ENCODE data around the gene OAS1. TPM values are rescaled to one million over a fixed set of nuclear protein-coding genes. Genes with fewer than 3 reads are reported as not detected.

OAS1 gene
- total RNA-seq, 4 donors from 2014 or later: 22.8 to 111 (median 29.1) TPM

- no peak for DNase-seq (ENCODE audit: low spot score)
- ATAC-seq (ENCODE audit: low FRiP score): no peak
- TF ChIP-seq CTCF (IDR thresholded peaks at IDR 0.05): no peak
Measured at GRCh38 chr12:112927475-112927874, 20.7 kb downstream of the OAS1 start.

- ATAC-seq (ENCODE audit: low FRiP score) (no peak), DNase-seq (ENCODE audit: low spot score) (no peak)
- no peak for TF ChIP-seq CTCF (IDR thresholded peaks at IDR 0.05)
Measured at GRCh38 chr12:112927925-112928324, 21.2 kb downstream of the OAS1 start.

GRCh38 chr12:112928978-112929377 lies 22.2 kb downstream of the OAS1 start:
- ATAC-seq (ENCODE audit: low FRiP score) (no peak), DNase-seq (ENCODE audit: low spot score) (no peak)
- TF ChIP-seq CTCF (IDR thresholded peaks at IDR 0.05): no peak

GRCh38 chr12:112929715-112930114 lies 23.0 kb downstream of the OAS1 start:
- ATAC-seq (ENCODE audit: low FRiP score): no peak
- TF ChIP-seq CTCF (IDR thresholded peaks at IDR 0.05): no peak
- DNase-seq (ENCODE audit: low spot score): no peak

- no peak for ATAC-seq (ENCODE audit: low FRiP score)
Measured at GRCh38 chr12:112930350-112930749, 23.6 kb downstream of the OAS1 start.

GRCh38 chr12:112932485-112933128 lies 25.8 kb downstream of the OAS1 start:
- ATAC-seq (ENCODE audit: low FRiP score) (no peak), DNase-seq (ENCODE audit: low spot score) (no peak)
- no peak for TF ChIP-seq CTCF (IDR thresholded peaks at IDR 0.05)

More at GRCh38 chr12:112930350-112930749, 23.6 kb downstream of the OAS1 start:
- DNase-seq (ENCODE audit: low spot score): no peak
- no peak for TF ChIP-seq CTCF (IDR thresholded peaks at IDR 0.05)

GRCh38 chr12:112933129-112933505 lies 26.4 kb downstream of the OAS1 start:
- DNase-seq (ENCODE audit: low spot score): no peak
- no peak for TF ChIP-seq CTCF (IDR thresholded peaks at IDR 0.05)
- no peak for ATAC-seq (ENCODE audit: low FRiP score)

Data from omental fat pad (tissue), 4 donors.